Esophagus squamous epithelium (tissue), 4 donors: ENCODE data around the gene MIEN1.

Source experiments
- CTCF ChIP-seq, 6 experiments: fragments of 450-650 bp in 4 of 6; fragments of 200-600 bp in 2 of 6; sonication (generic) in 2 of 6; IDR thresholded peaks; one replicate each; pipeline ENCODE4 v1.5.1; 2016 to 2019; ENCODE audit warnings: antibody characterized with exemption in 6 of 6, mild to moderate bottlenecking in 4 of 6, moderate library complexity in 4 of 6
- POLR2A ChIP-seq, 4 donors: fragments of 450-650 bp; IDR thresholded peaks; one replicate each; pipeline ENCODE4 v1.6.1; 2017; ENCODE audit warnings: antibody characterized with exemption in 4 of 4, mild to moderate bottlenecking in 4 of 4, moderate library complexity in 3 of 4

GRCh38 chr17:39750131-39751015, 20.0 kb upstream of the MIEN1 start:
- TF ChIP-seq CTCF (IDR thresholded peaks at IDR 0.05) (no peak), POLR2A (IDR thresholded peaks at IDR 0.05) (no peak)
